Hepatic stellate cell (primary cell): Measurements from ENCODE around the gene RAC2.
"Not testable (repeated sequence)": the region's sequence is repeated elsewhere in the genome, so short reads cannot be mapped to it uniquely, and the experiment has no call there.

Experiments
- DNase-seq: peaks from one replicate; pipeline ENCODE4 v3.0.0; 2011; ENCODE audit warnings: low spot score

The RAC2 gene

GRCh38 chr22:37206118-37206840 lies 37.8 kb downstream of the RAC2 start:
- DNase-seq: no peak

GRCh38 chr22:37205046-37205445 lies 39.0 kb downstream of the RAC2 start:
- no peak for DNase-seq

GRCh38 chr22:37204045-37204655 lies 39.9 kb downstream of the RAC2 start:
- no peak for DNase-seq

GRCh38 chr22:37203354-37204044 lies 40.6 kb downstream of the RAC2 start:
- DNase-seq: no peak

- no peak for DNase-seq
Observed at GRCh38 chr22:37202716-37203115, 41.4 kb downstream of the RAC2 start.

- no peak for DNase-seq
Observed at GRCh38 chr22:37202001-37202555, 42.0 kb downstream of the RAC2 start.

GRCh38 chr22:37201443-37201820 lies 42.6 kb downstream of the RAC2 start:
- not testable (repeated sequence) for DNase-seq

GRCh38 chr22:37199760-37200108 lies 44.3 kb downstream of the RAC2 start:
- DNase-seq: no peak

GRCh38 chr22:37199103-37199759 lies 44.8 kb downstream of the RAC2 start:
- DNase-seq: peak; percentile 96

GRCh38 chr22:37198258-37199102 lies 45.6 kb downstream of the RAC2 start:
- peak; percentile 86 for DNase-seq

- DNase-seq: no peak
Observed at GRCh38 chr22:37197451-37198257, 46.4 kb downstream of the RAC2 start.

- DNase-seq: peak; percentile 93
Observed at GRCh38 chr22:37196539-37197450, 47.3 kb downstream of the RAC2 start.

GRCh38 chr22:37195921-37196320 lies 48.1 kb downstream of the RAC2 start:
- no peak for DNase-seq

GRCh38 chr22:37194750-37195149 lies 49.3 kb downstream of the RAC2 start:
- DNase-seq: no peak

GRCh38 chr22:37193629-37194191 lies 50.4 kb downstream of the RAC2 start:
- no peak for DNase-seq

- DNase-seq: no peak
Observed at GRCh38 chr22:37192741-37193140, 51.3 kb downstream of the RAC2 start.

GRCh38 chr22:37192204-37192603 lies 51.9 kb downstream of the RAC2 start:
- DNase-seq: no peak

GRCh38 chr22:37190262-37190780 lies 53.7 kb downstream of the RAC2 start:
- no peak for DNase-seq

- DNase-seq: no peak
Observed at GRCh38 chr22:37188901-37189466, 55.1 kb downstream of the RAC2 start.
